ENCODE measurements around the gene HPSE.

DNA sequence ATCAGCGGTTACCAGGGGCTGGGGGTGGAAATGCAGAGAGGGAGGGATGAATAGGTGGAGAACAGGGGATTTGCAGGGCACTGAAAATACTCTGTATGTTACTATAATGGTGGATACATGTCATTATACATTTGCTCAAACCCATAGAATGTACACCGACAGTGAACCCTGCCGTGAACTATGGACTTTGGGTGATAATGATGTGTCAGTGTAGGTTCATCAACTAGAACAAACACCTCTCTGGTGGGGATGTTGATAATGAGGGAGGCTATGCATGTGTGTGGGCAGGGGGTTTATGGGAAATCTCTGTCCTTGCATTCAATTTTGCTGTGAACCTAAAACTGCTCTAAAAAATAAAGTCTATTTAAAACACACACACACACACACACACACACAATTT lies 11.5 kb downstream of the HPSE start:
- TF ChIP-seq YY1 (IDR thresholded peaks at IDR 0.05; ENCODE audit: insufficient read depth, insufficient read length) (no peak), SUZ12 (IDR thresholded peaks at IDR 0.05; ENCODE audit: extremely low read depth, insufficient read depth, insufficient read length) (no peak)

Measured in NT2/D1 (cell line).